ENCODE results near the gene FSTL5. TPM values are rescaled to one million over a fixed set of nuclear protein-coding genes. Genes with fewer than 3 reads are reported as not detected.

FSTL5 gene
- total and polyA plus RNA-seq, 2 experiments from 2014 or later, result 0.06 to 0.49 TPM

GRCh38 chr4:161900110-161900509 is 263.7 kb downstream of the FSTL5 start:
- TF ChIP-seq POLR2AphosphoS5 (IDR thresholded peaks at IDR 0.05; ENCODE audit: low read depth), result no peak
- Histone ChIP-seq H3K36me3 (ENCODE audit: insufficient read depth) (no peaks in the 10 kb centered on the region), H3K27ac (ENCODE audit: low read depth) (no peak overlapping the region), H3K27me3 (ENCODE audit: insufficient read depth) (no peaks in the 10 kb centered on the region), H4K20me1 (replicated peaks; ENCODE audit: insufficient read depth) (no peaks in the 10 kb centered on the region), H3K4me1 (ENCODE audit: insufficient read depth) (no peaks in the 10 kb centered on the region), H3F3A (replicated peaks; ENCODE audit: low read depth) (no peaks in the 10 kb centered on the region), H3K4me2 (no peak overlapping the region), H3K4me3 (no peak overlapping the region), H3K9me2 (ENCODE audit: insufficient read depth) (no peaks in the 10 kb centered on the region), H3K79me2 (replicated peaks; ENCODE audit: insufficient read depth) (no peaks in the 10 kb centered on the region), H2AFZ (no peak overlapping the region)
- no peaks in the 10 kb centered on the region for H3K36me3 Mint-ChIP-seq (ENCODE audit: low read depth)
- no peaks in the 10 kb centered on the region for H3K9me3 Mint-ChIP-seq
- no peaks in the 10 kb centered on the region for H3K4me1 Mint-ChIP-seq
- no peak overlapping the region for H3K27ac Mint-ChIP-seq
- no peaks in the 10 kb centered on the region for H3K27me3 Mint-ChIP-seq (ENCODE audit: insufficient read depth, low read depth, poor library complexity)
- no peak for ATAC-seq
- DNase-seq (ENCODE audit: low spot score), result no peak
- H3K4me3 Mint-ChIP-seq, result no peak overlapping the region

- Histone ChIP-seq H3K9me2 (ENCODE audit: insufficient read depth) (no peaks in the 10 kb centered on the region), H3K4me1 (ENCODE audit: insufficient read depth) (no peaks in the 10 kb centered on the region), H4K20me1 (replicated peaks; ENCODE audit: insufficient read depth) (no peaks in the 10 kb centered on the region), H3K79me2 (replicated peaks; ENCODE audit: insufficient read depth) (no peaks in the 10 kb centered on the region), H2AFZ (no peak overlapping the region; the same call in 1 of the 2 replicates), H3K4me3 (no peak overlapping the region), H3K4me2 (no peak overlapping the region), H3K27me3 (ENCODE audit: insufficient read depth) (no peaks in the 10 kb centered on the region), H3K36me3 (ENCODE audit: insufficient read depth) (no peaks in the 10 kb centered on the region), H3K27ac (ENCODE audit: low read depth) (no peak overlapping the region), H3F3A (replicated peaks; ENCODE audit: low read depth) (no peaks in the 10 kb centered on the region)
- Mint-ChIP-seq H3K27me3 (ENCODE audit: insufficient read depth, low read depth, poor library complexity) (no peaks in the 10 kb centered on the region), H3K4me3 (no peak overlapping the region), H3K4me1 (no peaks in the 10 kb centered on the region), H3K9me3 (no peaks in the 10 kb centered on the region), H3K27ac (no peak overlapping the region), H3K36me3 (ENCODE audit: low read depth) (no peaks in the 10 kb centered on the region)
- ATAC-seq (no peak), DNase-seq (ENCODE audit: low spot score) (no peak)
- no peak for TF ChIP-seq NANOG (IDR thresholded peaks at IDR 0.05; ENCODE audit: borderline replicate concordance)
- TF ChIP-seq ZNF462 (CRISPR knock-in tag; IDR thresholded peaks at IDR 0.05), result no peak
- no peak for TF ChIP-seq EZH2phosphoT487 (IDR thresholded peaks at IDR 0.05; ENCODE audit: unreplicated experiment)
- TF ChIP-seq POLR2AphosphoS5 (IDR thresholded peaks at IDR 0.05; ENCODE audit: low read depth), result no peak
- no peak for TF ChIP-seq STAT1 (IDR thresholded peaks at IDR 0.05; ENCODE audit: unreplicated experiment)
- TF ChIP-seq CTCF (conservative IDR thresholded peaks at IDR 0.05; ENCODE audit: low read depth in 2 of 2), result no peak
- TF ChIP-seq JUNB (IDR thresholded peaks at IDR 0.05; ENCODE audit: unreplicated experiment), result no peak
- TF ChIP-seq REST (IDR thresholded peaks at IDR 0.05; ENCODE audit: unreplicated experiment), result no peak
- TF ChIP-seq ETS1 (IDR thresholded peaks at IDR 0.05), result no peak
Measured at GRCh38 chr4:161894493-161895167, 269.2 kb downstream of the FSTL5 start.
